Measurements from ENCODE around the gene CHRNB1. TPM values are rescaled to one million over a fixed set of nuclear protein-coding genes. Genes with fewer than 3 reads are reported as not detected.

CHRNB1 gene
- total RNA-seq, 4 donors from 2014 or later = 5.0 to 12.8 (median 8.1) TPM

DNA sequence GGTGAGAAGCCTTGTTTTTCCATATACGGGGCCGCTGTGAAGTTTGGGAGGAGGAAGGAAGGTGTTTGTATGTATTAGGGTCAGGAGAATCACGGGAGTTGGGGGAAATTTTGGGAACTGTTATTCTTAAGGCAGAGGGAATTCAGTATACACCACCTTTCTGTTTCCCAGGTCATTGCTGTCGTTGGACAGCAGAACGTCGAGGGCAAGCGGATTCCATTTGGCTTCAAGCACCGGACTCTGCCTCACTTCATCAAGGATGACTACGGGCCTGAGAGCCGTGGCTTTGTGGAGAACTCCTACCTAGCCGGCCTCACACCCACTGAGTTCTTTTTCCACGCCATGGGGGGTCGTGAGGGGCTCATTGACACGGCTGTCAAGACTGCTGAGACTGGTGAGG is 56.9 kb downstream of the CHRNB1 start:
- intact Hi-C loops (cut with DNase I) = no loop called here
- Histone ChIP-seq H3K4me3 (no peak overlapping the region), H3K27ac (replicated peaks in 1 of 4) (no peak overlapping the region), H3K36me3 (peaks cover 74 to 100% (median 97%) of the 10 kb centered on the region in 4 donors), H3K4me1 (peaks cover 0 to 7% (median 0%) of the 10 kb centered on the region in 4 donors), H3K9me3 (no peaks in the 10 kb centered on the region), H3K27me3 (no peaks in the 10 kb centered on the region)
- TF ChIP-seq POLR2A (IDR thresholded peaks at IDR 0.05; ENCODE audit: low read depth) = no peak
- TF ChIP-seq EP300 (IDR thresholded peaks at IDR 0.05) = no peak
- TF ChIP-seq, protein P1, sequence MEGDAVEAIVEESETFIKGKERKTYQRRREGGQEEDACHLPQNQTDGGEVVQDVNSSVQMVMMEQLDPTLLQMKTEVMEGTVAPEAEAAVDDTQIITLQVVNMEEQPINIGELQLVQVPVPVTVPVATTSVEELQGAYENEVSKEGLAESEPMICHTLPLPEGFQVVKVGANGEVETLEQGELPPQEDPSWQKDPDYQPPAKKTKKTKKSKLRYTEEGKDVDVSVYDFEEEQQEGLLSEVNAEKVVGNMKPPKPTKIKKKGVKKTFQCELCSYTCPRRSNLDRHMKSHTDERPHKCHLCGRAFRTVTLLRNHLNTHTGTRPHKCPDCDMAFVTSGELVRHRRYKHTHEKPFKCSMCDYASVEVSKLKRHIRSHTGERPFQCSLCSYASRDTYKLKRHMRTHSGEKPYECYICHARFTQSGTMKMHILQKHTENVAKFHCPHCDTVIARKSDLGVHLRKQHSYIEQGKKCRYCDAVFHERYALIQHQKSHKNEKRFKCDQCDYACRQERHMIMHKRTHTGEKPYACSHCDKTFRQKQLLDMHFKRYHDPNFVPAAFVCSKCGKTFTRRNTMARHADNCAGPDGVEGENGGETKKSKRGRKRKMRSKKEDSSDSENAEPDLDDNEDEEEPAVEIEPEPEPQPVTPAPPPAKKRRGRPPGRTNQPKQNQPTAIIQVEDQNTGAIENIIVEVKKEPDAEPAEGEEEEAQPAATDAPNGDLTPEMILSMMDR (IDR thresholded peaks at IDR 0.05) = no peak
- no peak for TF ChIP-seq POLR2AphosphoS5 (IDR thresholded peaks at IDR 0.05)
- DNase-seq (ENCODE audit: extremely low spot score) = no peak
- 74% methylated on average over 11 of the region's 14 CpGs for WGBS

DNA sequence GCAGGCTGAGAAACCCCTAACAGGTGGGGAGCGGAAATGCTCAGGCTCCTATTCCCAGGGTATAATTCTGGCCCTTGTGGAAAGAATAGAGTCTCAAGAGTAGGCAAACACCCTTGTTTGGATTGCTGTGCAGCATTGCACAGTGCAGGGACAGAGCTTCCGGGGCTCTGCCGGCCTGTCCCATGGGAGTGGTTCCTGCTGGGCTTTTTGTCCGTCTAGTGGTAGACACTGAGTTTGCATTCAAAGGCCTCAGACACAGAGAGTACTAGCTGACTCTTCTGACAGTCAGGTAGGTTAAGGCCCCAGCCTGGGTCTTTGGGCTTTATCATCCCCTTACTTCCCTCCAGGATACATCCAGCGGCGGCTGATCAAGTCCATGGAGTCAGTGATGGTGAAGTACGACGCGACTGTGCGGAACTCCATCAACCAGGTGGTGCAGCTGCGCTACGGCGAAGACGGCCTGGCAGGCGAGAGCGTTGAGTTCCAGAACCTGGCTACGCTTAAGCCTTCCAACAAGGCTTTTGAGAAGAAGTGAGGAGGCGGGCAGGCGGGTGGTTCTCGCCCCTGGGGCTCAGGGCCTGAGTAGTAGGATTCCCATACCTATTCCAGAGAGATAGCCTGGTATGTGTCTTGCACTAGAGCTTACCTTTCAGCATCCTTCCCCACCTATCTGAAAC is 57.4 kb downstream of the CHRNB1 start:
- TF ChIP-seq POLR2A (IDR thresholded peaks at IDR 0.05; ENCODE audit: low read depth) (no peak), POLR2AphosphoS5 (IDR thresholded peaks at IDR 0.05) (no peak), EP300 (IDR thresholded peaks at IDR 0.05) (no peak)
- TF ChIP-seq, protein P1 (IDR thresholded peaks at IDR 0.05) = no peak
- H3K4me1 ChIP-seq = peaks cover 0 to 1% (median 0%) of the 10 kb centered on the region in 4 donors
- no peaks in the 10 kb centered on the region for H3K27me3 ChIP-seq
- no peak overlapping the region for H3K27ac ChIP-seq (replicated peaks in 1 of 4)
- H3K4me3 ChIP-seq = no peak overlapping the region
- no peaks in the 10 kb centered on the region for H3K9me3 ChIP-seq
- 89% methylated on average over 20 of the region's 20 CpGs for WGBS
- intact Hi-C loops (cut with DNase I) = no loop called here
- H3K36me3 ChIP-seq = peaks cover 72 to 100% (median 97%) of the 10 kb centered on the region in 4 donors
- DNase-seq (ENCODE audit: extremely low spot score) = no peak

DNA sequence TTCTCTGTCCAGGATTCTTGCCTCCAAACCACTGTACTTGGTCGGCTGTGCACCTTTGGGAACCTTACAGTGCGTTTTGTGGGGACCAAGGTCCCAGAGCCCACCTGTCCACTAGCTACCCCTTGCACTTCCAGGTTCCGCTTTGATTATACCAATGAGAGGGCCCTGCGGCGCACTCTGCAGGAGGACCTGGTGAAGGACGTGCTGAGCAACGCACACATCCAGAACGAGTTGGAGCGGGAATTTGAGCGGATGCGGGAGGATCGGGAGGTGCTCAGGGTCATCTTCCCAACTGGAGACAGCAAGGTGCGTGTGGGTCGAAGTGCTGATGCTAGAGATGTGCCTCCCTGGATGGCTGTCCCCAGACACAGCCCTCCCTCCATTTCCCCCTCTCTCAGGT is 58.1 kb downstream of the CHRNB1 start:
- no peak for DNase-seq (ENCODE audit: extremely low spot score)
- Histone ChIP-seq H3K9me3 (no peaks in the 10 kb centered on the region), H3K4me3 (no peak overlapping the region), H3K4me1 (no peaks in the 10 kb centered on the region), H3K27me3 (no peaks in the 10 kb centered on the region), H3K36me3 (peaks cover 65 to 100% (median 96%) of the 10 kb centered on the region in 4 donors), H3K27ac (replicated peaks in 1 of 4) (no peak overlapping the region)
- 80% methylated on average over 14 of the region's 14 CpGs for WGBS
- TF ChIP-seq POLR2AphosphoS5 (IDR thresholded peaks at IDR 0.05) = no peak
- TF ChIP-seq, protein P1 (IDR thresholded peaks at IDR 0.05) = peak in 2 of 3 experiments; percentile 12 to 23
- intact Hi-C loops (cut with DNase I) = no loop called here

DNA sequence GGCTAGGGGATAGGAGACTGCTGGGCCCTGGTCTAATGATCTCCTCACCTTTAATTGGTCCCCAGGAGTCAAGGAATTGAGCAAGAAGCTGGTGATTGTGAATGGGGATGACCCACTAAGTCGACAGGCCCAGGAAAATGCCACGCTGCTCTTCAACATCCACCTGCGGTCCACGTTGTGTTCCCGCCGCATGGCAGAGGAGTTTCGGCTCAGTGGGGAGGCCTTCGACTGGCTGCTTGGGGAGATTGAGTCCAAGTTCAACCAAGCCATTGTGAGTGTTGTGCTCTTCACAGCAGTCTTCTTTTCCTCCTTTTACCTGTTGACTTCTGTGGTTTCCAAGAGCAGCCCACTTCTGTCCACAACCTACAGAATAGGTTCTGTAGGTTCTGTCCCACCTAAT is 58.7 kb downstream of the CHRNB1 start:
- TF ChIP-seq EP300 (IDR thresholded peaks at IDR 0.05) (no peak), POLR2AphosphoS5 (IDR thresholded peaks at IDR 0.05) (no peak), POLR2A (IDR thresholded peaks at IDR 0.05; ENCODE audit: low read depth) (no peak)
- TF ChIP-seq, protein P1 (IDR thresholded peaks at IDR 0.05) = no peak
- no peaks in the 10 kb centered on the region for H3K9me3 ChIP-seq
- no peaks in the 10 kb centered on the region for H3K4me1 ChIP-seq
- intact Hi-C loops (cut with DNase I) = no loop called here
- peaks cover 65 to 100% (median 96%) of the 10 kb centered on the region in 4 donors for H3K36me3 ChIP-seq
- no peak overlapping the region for H3K4me3 ChIP-seq
- no peak overlapping the region for H3K27ac ChIP-seq (replicated peaks in 1 of 4)
- 93% methylated on average over 8 of the region's 8 CpGs for WGBS
- DNase-seq (ENCODE audit: extremely low spot score) = no peak
- no peaks in the 10 kb centered on the region for H3K27me3 ChIP-seq

Other genes with a start within 250 kb of the CHRNB1 start
- 10 to 100 TPM; 12.3 to 21.4 (median 16.5) TPM for gene DLG4, start 225.2 kb upstream of the CHRNB1 start, total RNA-seq
- gene ACADVL, start 225.1 kb upstream of the CHRNB1 start, total RNA-seq = 100 to 1,000 TPM; 250 to 662 (median 544) TPM
- 10 to 100 TPM; 34.5 to 55.5 (median 43.7) TPM for gene DVL2, start 210.5 kb upstream of the CHRNB1 start, total RNA-seq
- 10 to 100 TPM; 21.6 to 38.1 (median 24.8) TPM for gene PHF23, start 205.6 kb upstream of the CHRNB1 start, total RNA-seq
- gene GABARAP, start 202.6 kb upstream of the CHRNB1 start, total RNA-seq = 100 to 1,000 TPM; 360 to 524 (median 408) TPM
- 10 to 100 TPM; 41.5 to 66.5 (median 46.6) TPM for gene CTDNEP1, start 193.3 kb upstream of the CHRNB1 start, total RNA-seq
- gene ELP5, start 192.8 kb upstream of the CHRNB1 start, total RNA-seq = 10 to 100 TPM; 24.9 to 33.3 (median 27.8) TPM
- 1 to 10 TPM; 1.7 to 3.4 (median 2.1) TPM for gene CLDN7, start 182.6 kb upstream of the CHRNB1 start, total RNA-seq
- 100 to 1,000 TPM; 144 to 197 (median 157) TPM for gene SLC2A4, start 163.3 kb upstream of the CHRNB1 start, total RNA-seq
- 1 to 10 TPM; 3.6 to 8.7 (median 4.4) TPM for gene YBX2, start 150.4 kb upstream of the CHRNB1 start, total RNA-seq
- 100 to 1,000 TPM; 145 to 214 (median 204) TPM for gene EIF5A, start 137.4 kb upstream of the CHRNB1 start, total RNA-seq
- 100 to 1,000 TPM in 1 of 4 donors, 10 to 100 TPM in 3; 89.6 to 112 (median 90.2) TPM for gene GPS2, start 129.7 kb upstream of the CHRNB1 start, total RNA-seq
- 10 to 100 TPM; 13.9 to 27.0 (median 20.6) TPM for gene NEURL4, start 115.7 kb upstream of the CHRNB1 start, total RNA-seq
- gene ACAP1, start 108.5 kb upstream of the CHRNB1 start, total RNA-seq = 10 to 100 TPM in 1 of 4 donors, 1 to 10 TPM in 3; 2.1 to 11.4 (median 4.6) TPM
- 10 to 100 TPM in 2 of 4 donors, 1 to 10 TPM in 2; 9.1 to 18.2 (median 13.3) TPM for gene KCTD11, start 92.9 kb upstream of the CHRNB1 start, total RNA-seq
- under 1 TPM in 1 of 4 donors, not detected in 3; 0.42 TPM for gene TMEM95, start 89.9 kb upstream of the CHRNB1 start, total RNA-seq
- 1 to 10 TPM; 2.9 to 7.5 (median 5.6) TPM for gene TNK1, start 64.0 kb upstream of the CHRNB1 start, total RNA-seq
- gene PLSCR3, start 50.5 kb upstream of the CHRNB1 start, total RNA-seq = 10 to 100 TPM; 17.7 to 39.9 (median 24.3) TPM
- gene TMEM256, start 41.0 kb upstream of the CHRNB1 start, total RNA-seq = 100 to 1,000 TPM in 1 of 4 donors, 10 to 100 TPM in 3; 59.6 to 121 (median 74.7) TPM
- gene NLGN2, start 37.2 kb upstream of the CHRNB1 start, total RNA-seq = 10 to 100 TPM; 12.0 to 30.2 (median 19.0) TPM
- not detected for gene SPEM1, start 24.7 kb upstream of the CHRNB1 start, total RNA-seq
- not detected for gene SPEM2, start 19.4 kb upstream of the CHRNB1 start, total RNA-seq
- gene SPEM3, start 16.2 kb upstream of the CHRNB1 start, total RNA-seq = not detected
- gene TMEM102, start 9.6 kb upstream of the CHRNB1 start, total RNA-seq = 1 to 10 TPM; 1.2 to 6.1 (median 3.5) TPM
- 1 to 10 TPM in 2 of 4 donors, under 1 TPM in 1, not detected in 1; 0.50 to 1.9 (median 1.3) TPM for gene FGF11, start 5.5 kb upstream of the CHRNB1 start, total RNA-seq
- 100 to 1,000 TPM in 2 of 4 donors, 10 to 100 TPM in 2; 57.5 to 113 (median 87.7) TPM for gene ZBTB4, start 34.6 kb downstream of the CHRNB1 start, total RNA-seq
- gene SLC35G6, start 36.4 kb downstream of the CHRNB1 start, total RNA-seq = not detected
- 10 to 100 TPM; 29.5 to 66.4 (median 46.9) TPM for gene POLR2A, start 39.3 kb downstream of the CHRNB1 start, total RNA-seq
- gene TNFSF12, start 104.0 kb downstream of the CHRNB1 start, total RNA-seq = 100 to 1,000 TPM; 102 to 136 (median 122) TPM
- 10 to 100 TPM; 13.4 to 25.8 (median 22.4) TPM for gene TNFSF13, start 113.7 kb downstream of the CHRNB1 start, total RNA-seq
- gene SENP3, start 116.9 kb downstream of the CHRNB1 start, total RNA-seq = 10 to 100 TPM; 54.0 to 79.1 (median 72.4) TPM
- gene CD68, start 134.6 kb downstream of the CHRNB1 start, total RNA-seq = 10 to 100 TPM; 34.5 to 70.7 (median 44.7) TPM
- 10 to 100 TPM; 26.0 to 50.4 (median 31.5) TPM for gene MPDU1, start 138.8 kb downstream of the CHRNB1 start, total RNA-seq
- 10 to 100 TPM in 2 of 4 donors, 1 to 10 TPM in 2; 2.9 to 14.6 (median 10.9) TPM for gene SOX15, start 145.0 kb downstream of the CHRNB1 start, total RNA-seq
- gene FXR2, start 169.8 kb downstream of the CHRNB1 start, total RNA-seq = 10 to 100 TPM; 38.2 to 65.8 (median 50.2) TPM
- 10 to 100 TPM; 54.0 to 71.4 (median 64.2) TPM for gene SAT2, start 182.8 kb downstream of the CHRNB1 start, total RNA-seq
- under 1 TPM in 1 of 4 donors, not detected in 3; 0.83 TPM for gene SHBG, start 185.1 kb downstream of the CHRNB1 start, total RNA-seq
- 1 to 10 TPM; 1.6 to 2.9 (median 2.2) TPM for gene ATP1B2, start 205.9 kb downstream of the CHRNB1 start, total RNA-seq
- 10 to 100 TPM; 14.9 to 18.3 (median 16.1) TPM for gene TP53, start 242.4 kb downstream of the CHRNB1 start, total RNA-seq
- 1 to 10 TPM; 3.3 to 6.4 (median 3.8) TPM for gene WRAP53, start 243.4 kb downstream of the CHRNB1 start, total RNA-seq

Measured in esophagus muscularis mucosa (tissue), 4 donors.